GM18909 (cell line): ENCODE measurements around the gene HSPA4L.

ENCODE experiments used
- ATAC-seq: cut with Tn5 transposase; IDR thresholded peaks from one replicate; pipeline ENCODE4 v1.9.1; 2021; ENCODE audit warnings: mild to moderate bottlenecking; ENCODE audit not compliant: unreplicated experiment, poor library complexity

Gene HSPA4L

DNA sequence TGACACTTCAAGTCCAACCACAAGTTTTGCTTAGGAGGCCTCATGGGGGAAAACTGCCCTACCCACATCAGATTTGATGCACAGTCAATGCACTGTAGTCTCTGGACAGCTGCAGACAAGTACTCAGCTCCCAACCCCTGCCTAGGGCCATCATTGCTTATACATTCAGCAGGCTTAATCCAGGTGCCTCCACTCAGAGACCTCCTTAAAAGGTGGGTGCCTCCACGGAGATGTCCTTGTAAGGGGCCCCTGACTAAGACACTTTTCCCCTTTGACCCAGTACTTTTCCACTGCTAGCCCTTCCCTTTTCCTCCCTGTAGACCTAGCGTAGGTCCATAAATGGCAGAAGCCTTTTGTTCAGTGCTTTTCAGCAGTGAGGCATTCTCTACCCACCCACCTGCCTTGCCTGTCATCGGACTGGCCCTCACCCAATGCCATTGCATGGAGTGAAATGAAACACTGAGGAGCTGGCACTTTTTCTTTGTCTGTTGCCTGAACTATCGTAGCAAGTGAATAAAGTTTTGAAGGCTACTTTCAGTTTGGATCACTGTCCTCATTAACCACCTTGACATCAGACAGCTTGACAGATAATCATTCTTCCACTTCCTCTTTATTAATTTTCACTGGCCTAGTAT, 74.8 kb downstream of the HSPA4L start:
- peak; percentile 82 for ATAC-seq

DNA sequence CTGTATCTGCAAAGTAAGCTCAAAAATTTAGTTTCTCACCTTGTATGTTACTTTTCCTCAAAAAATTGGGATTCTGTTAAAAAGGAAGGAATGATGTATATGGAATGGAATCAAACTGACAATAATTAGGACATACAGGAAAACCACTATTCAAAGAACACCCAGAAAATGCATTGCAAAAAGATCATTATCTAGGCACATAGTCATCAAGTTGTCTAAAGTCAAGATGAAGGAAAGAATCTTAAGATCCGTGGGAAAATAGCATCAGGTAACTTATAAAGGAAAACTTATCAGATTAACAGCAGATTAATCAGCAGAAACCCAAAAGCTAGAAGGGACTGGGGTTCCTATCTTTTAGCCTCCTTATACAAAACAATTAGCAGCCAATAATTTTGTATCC, 75.5 kb downstream of the HSPA4L start:
- ATAC-seq: no peak

DNA sequence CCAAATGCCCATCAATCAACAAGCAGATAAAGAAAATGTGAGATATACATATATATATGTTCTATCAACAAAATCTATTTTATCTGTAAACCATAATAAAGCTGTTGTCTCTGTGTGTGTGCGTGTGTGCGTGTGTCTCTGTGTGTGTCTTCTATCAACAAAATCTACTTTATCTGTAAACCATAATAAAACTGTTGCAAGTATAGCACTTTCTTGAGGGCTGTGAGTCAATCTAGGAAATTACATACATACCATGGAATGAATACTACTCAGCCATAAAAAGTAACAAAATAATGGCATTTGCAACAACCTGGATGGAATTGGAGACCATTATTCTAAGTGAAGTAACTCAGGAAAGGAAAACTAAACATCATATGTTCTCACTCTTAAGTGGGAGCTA, 86.1 kb downstream of the HSPA4L start:
- ATAC-seq: no peak

DNA sequence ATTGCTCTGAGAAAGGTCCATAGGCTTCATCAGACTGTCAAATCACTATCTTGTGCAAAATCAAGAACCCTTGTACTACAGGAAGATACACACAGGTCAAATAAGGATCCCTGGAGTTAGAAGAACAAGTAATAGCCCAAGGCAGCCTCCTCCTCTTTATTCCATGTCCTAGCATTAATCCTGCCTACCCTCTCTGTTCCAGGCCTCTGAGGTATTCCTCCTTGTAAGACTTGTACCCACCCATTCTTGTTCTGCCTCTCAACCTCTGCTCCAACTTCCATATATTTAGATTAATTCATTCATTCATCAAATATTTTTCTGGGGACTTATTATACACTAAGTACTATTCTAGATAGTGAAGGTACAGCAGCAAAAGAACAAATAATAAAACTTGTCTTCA, 88.2 kb downstream of the HSPA4L start:
- ATAC-seq: no peak

- no peak for ATAC-seq
These were observed 88.6 kb downstream of the HSPA4L start for GRCh38 chr4:127870688-127871087.

GRCh38 chr4:127875791-127876190, 93.7 kb downstream of the HSPA4L start:
- ATAC-seq: no peak

GRCh38 chr4:127880763-127881562, 98.8 kb downstream of the HSPA4L start, which contains the start of gene PLK4:
TSS of gene PLK4 (plus strand) at chr4:127880893. CDS start at chr4:127881135, 242 bp downstream.
- peak; percentile 95 for ATAC-seq

- ATAC-seq: peak; percentile 40
These were observed 99.4 kb downstream of the HSPA4L start for GRCh38 chr4:127881563-127881864.

DNA sequence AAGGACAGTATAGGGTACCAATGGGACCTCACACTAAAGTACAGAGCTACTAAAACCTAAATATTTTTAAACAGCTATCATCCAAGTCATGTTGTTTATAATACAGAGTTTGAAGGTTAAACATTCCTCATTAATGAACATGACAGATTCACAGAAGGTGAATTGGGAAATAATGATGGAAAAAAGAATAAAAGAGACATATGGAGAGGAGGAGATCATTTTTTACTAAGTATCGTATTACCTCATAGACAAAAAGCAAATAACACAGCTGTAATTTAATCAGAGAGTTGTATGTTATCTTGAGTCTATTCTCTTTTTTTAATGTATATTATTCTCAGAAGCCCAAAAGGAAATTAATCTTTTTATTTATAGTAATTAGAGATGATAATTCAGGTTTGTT, 106.4 kb downstream of the HSPA4L start:
- no peak for ATAC-seq

GRCh38 chr4:127889903-127890302, 107.8 kb downstream of the HSPA4L start:
- ATAC-seq: no peak
